ENCODE results near the gene RBM28.
A peak's percentile ranks its signal among the peaks of the same experiment; 100 is the strongest.
"Not testable (repeated sequence)": the region's sequence is repeated elsewhere in the genome, so short reads cannot be mapped to it uniquely, and the experiment has no call there.

RBM28 gene

DNA sequence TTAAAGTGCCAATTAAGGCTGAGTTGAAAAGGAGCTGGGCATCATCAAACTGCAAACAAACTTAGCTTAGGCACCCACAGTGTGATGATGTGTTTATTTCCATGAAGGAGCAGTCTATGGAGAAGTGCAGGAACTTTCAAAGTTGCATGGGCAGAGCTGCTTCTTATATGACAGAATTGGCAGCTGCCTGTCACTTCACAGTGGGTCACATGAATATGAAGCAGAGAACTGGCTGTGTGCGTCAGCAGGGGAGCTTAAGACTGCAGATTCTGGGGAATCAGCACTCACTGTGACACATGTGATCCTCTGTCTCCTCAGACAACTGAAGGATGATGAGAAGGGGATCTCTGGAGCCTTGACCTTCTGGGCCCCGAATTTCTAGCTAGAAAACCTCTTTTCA, 36.6 kb downstream of the RBM28 start:
- Mint-ChIP-seq H3K36me3 (peaks cover 38% of the 10 kb centered on the region), H3K4me1 (no peaks in the 10 kb centered on the region), H3K27me3 (no peaks in the 10 kb centered on the region), H3K9me3 (no peaks in the 10 kb centered on the region), H3K27ac (no peak overlapping the region), H3K4me3 (no peak overlapping the region)
- ATAC-seq (ENCODE audit: low read depth) (no peak), DNase-seq (ENCODE audit: low spot score in 2 of 2) (no peak)

DNA sequence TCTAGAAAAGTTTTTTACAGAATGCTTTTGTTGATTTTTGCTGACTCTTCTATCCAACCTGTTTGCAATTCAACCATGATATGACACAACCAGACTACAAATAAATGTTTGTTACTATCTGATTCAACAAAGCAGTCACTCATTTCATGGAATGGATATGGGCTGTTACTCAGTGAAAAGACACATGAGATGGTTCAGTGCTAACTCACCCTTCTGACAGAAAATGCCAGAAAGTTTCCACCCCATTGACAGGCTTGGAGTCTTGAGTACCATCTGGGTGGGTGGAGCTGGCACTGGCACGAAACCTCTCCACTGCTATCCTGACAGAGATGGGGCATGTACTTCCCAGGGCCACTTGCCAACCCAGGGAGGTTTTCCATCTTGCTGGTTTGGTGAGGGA, 39.5 kb downstream of the RBM28 start:
- peaks cover 23% of the 10 kb centered on the region for H3K36me3 Mint-ChIP-seq
- H3K27me3 Mint-ChIP-seq, result no peaks in the 10 kb centered on the region
- H3K27ac Mint-ChIP-seq, result no peak overlapping the region
- no peak for DNase-seq (ENCODE audit: low spot score in 2 of 2)
- H3K9me3 Mint-ChIP-seq, result no peaks in the 10 kb centered on the region
- no peaks in the 10 kb centered on the region for H3K4me1 Mint-ChIP-seq
- no peak for ATAC-seq (ENCODE audit: low read depth)
- no peak overlapping the region for H3K4me3 Mint-ChIP-seq

DNA sequence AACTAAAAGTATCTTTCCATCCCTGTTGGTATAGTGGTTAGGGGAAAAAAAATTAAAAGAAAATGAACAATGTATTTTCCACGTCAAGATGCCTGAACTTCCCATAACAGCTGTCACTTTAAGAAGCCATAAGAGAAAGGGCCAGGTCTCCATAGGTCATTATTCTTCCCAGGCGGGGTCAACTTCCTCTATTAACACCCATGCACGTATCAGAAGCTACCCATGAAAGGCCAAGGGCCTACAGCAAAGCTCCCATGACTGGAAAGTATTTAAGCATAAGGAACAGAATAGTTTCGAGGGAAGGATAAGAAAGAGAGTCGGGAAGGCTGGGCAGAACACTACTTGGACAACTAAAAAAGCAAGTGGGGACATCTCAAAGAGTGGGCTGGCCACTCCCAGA, 40.1 kb downstream of the RBM28 start:
- H3K9me3 Mint-ChIP-seq, result no peaks in the 10 kb centered on the region
- DNase-seq (ENCODE audit: low spot score in 2 of 2), result no peak
- no peak overlapping the region for H3K4me3 Mint-ChIP-seq
- no peaks in the 10 kb centered on the region for H3K4me1 Mint-ChIP-seq
- H3K27ac Mint-ChIP-seq, result peak overlapping the region; percentile 18
- H3K36me3 Mint-ChIP-seq, result peaks cover 20% of the 10 kb centered on the region
- no peak for ATAC-seq (ENCODE audit: low read depth)
- H3K27me3 Mint-ChIP-seq, result no peaks in the 10 kb centered on the region

DNA sequence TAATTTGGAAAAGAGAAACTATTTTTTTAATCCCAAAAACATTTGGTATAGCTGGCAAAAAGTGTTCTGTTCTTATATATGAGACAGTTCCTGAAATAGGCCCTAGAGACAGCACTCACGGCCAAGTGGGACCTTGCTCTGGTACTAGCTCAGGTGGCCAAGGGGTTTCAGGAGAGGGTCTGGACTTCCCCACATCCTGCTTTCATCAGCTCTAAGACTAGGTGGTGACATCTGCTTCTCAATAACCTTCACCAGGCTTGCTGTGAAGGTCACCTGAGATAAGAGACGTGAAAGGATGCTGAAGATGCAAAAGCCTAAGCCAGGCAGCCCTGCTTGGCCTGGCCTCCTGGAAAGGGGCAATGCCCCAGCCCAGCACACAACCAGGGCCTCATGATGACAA, 40.6 kb downstream of the RBM28 start:
- H3K27me3 Mint-ChIP-seq, result no peaks in the 10 kb centered on the region
- ATAC-seq (ENCODE audit: low read depth) (no peak), DNase-seq (ENCODE audit: low spot score in 2 of 2) (no peak)
- peaks cover 15% of the 10 kb centered on the region for H3K36me3 Mint-ChIP-seq
- H3K9me3 Mint-ChIP-seq, result no peaks in the 10 kb centered on the region
- H3K4me1 Mint-ChIP-seq, result no peaks in the 10 kb centered on the region
- no peak overlapping the region for H3K27ac Mint-ChIP-seq
- no peak overlapping the region for H3K4me3 Mint-ChIP-seq

DNA sequence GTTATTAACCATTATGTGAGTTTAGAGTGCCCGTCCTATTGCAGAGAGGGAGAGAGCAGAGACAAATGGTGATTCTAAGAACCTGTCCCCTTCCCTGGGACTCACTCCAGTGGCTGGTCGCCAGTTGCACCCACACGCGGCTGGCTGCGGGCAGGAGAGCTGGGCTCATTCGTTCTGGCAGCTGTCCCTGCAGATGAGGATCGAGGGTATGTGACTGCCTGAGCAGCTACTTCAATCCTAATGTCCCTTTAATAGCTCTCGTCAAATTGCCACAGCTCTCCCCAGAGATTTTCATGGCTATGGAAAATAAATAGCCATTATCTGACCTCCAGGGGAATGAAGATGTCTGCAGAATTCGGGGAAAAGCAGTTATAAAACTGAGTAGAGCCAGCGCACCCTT, 41.6 kb downstream of the RBM28 start:
- no peak for DNase-seq (ENCODE audit: low spot score in 2 of 2)
- Mint-ChIP-seq H3K9me3 (no peaks in the 10 kb centered on the region), H3K4me1 (no peaks in the 10 kb centered on the region), H3K27me3 (no peaks in the 10 kb centered on the region), H3K36me3 (peaks cover 14% of the 10 kb centered on the region), H3K4me3 (no peak overlapping the region), H3K27ac (no peak overlapping the region)
- ATAC-seq (ENCODE audit: low read depth), result no peak

DNA sequence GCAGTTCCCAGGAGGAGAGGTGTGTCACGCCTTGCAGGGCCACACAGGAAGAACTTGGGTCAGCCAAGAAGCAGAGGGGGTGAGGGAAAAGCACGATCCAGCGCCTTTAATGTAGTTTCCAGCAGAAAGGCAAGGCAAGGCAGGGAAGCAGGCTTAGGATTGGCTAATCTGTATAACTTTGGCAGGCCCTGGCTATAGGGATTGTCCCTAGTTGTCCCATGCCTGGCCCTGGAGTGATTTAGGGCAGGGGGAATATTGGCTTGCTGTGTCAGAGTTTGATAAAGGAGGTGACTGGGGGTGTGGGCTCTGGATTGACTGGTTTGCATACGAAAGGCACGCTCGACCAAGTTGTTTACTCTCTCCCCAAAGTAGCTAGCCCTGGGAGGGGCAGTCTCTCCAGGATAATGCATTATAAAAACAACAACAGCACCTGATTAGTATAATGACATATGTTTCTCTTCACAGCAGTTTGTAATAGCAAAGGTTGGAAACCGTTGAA, 44.5 kb downstream of the RBM28 start:
- Mint-ChIP-seq H3K36me3 (peaks cover 3% of the 10 kb centered on the region), H3K27ac (peak overlapping the region; percentile 12), H3K4me3 (no peak overlapping the region), H3K27me3 (no peaks in the 10 kb centered on the region), H3K9me3 (no peaks in the 10 kb centered on the region), H3K4me1 (no peaks in the 10 kb centered on the region)
- no peak for DNase-seq (ENCODE audit: low spot score in 2 of 2)
- ATAC-seq (ENCODE audit: low read depth), result no peak

DNA sequence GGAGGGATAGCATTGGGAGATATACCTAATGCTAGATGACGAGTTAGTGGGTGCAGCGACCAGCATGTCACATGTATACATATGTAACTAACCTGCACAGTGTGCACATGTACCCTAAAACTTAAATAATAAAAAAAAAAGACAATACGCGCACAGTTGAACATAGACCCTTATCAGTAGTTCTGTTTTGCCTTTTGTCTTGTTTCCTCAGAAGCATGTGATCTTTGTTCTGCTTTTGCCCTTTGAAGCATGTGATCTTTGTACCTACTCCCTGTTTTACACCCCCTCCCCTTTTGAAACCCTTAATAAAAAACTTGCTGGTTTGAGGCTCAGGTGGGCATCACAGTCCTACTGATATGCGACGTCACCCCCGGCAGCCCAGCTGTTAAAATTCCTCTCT, 45.7 kb downstream of the RBM28 start:
- not testable (repeated sequence) for H3K4me3 Mint-ChIP-seq; H3K36me3 Mint-ChIP-seq; H3K9me3 Mint-ChIP-seq; H3K27me3 Mint-ChIP-seq; DNase-seq (ENCODE audit: low spot score in 2 of 2); H3K4me1 Mint-ChIP-seq; ATAC-seq (ENCODE audit: low read depth); H3K27ac Mint-ChIP-seq

DNA sequence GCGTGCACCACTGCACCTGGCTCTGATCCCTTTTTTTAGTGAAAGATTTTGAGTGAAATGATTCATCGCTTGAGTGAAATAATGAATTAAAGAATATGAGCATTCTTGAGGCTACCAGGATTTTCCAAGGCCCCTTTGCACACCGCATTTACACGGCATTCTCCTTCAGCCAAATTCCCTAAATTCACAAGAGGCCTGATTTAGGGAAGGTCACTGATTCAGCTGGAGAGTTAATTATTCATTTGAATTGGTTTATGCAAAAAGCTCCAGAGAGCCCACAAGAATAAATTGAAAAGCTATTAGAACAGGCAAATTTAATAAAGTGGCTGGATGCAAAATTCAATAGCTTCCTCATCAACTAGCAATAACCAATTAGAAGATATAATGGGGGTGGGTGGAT, 56.2 kb downstream of the RBM28 start:
- DNase-seq (ENCODE audit: low spot score in 2 of 2), result no peak
- Mint-ChIP-seq H3K27me3 (no peaks in the 10 kb centered on the region), H3K4me1 (no peaks in the 10 kb centered on the region), H3K9me3 (peaks cover 1% of the 10 kb centered on the region), H3K27ac (no peak overlapping the region), H3K36me3 (peaks cover 18% of the 10 kb centered on the region), H3K4me3 (no peak overlapping the region)
- ATAC-seq (ENCODE audit: low read depth), result no peak

DNA sequence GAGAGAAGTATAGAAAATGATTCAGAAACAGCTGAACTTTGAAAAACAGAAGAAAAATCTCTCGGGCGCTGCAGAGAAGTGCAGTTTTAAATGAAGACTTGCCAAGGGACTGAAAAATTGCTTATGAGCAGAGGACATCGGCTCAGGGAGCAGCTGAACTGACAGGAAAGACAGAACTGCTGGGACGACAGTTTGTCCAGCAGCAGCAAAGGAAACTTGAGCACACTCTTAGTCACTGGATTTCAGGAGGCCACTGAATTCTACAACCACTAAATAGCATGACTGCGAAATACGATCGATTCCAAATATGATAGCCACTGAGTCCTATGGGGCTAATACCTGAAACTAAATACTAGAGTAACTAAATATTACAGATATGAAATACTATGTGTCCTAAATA, 59.6 kb downstream of the RBM28 start:
- Mint-ChIP-seq H3K36me3 (peaks cover 28% of the 10 kb centered on the region), H3K27ac (no peak overlapping the region), H3K4me1 (no peaks in the 10 kb centered on the region), H3K27me3 (no peaks in the 10 kb centered on the region), H3K9me3 (peaks cover 12% of the 10 kb centered on the region), H3K4me3 (no peak overlapping the region)
- no peak for DNase-seq (ENCODE audit: low spot score in 2 of 2)
- ATAC-seq (ENCODE audit: low read depth), result no peak

DNA sequence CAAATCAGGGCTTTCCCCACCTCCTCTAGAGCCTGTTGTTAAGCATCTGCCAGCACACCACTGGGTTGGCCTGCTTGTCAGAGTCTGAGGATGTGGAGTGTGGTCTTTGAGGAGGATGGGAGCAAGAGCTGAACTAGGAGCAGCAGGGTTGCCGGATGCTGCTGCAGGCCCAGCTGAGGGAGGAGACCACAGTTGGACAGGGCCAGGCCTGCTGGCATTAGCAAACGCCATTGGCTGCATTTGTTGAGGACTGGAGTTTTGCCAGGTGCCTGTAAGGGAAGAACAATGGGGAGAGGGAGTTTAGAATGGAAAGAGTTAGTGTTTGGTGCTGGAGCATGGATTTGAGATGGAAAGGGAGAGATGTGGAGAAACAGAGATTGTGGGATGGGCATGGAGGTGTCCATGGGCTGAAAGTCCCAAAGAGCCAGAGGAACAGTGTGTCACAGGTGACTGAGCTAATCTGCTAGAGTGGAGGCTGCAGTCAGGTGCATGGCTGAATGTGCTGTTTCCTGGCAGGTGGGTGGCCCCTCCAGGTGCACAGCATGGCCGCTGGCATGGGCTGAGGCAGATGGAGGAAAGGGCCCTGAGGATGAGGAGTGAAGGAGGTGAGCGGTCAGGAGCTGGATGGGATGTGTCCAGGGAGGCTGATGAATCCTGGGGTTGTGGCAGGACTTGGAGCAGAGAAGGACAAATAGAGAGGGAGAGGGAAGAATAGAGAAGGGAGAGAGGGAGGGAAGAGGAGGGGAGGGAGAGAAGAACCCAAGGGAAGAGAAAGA, 61.9 kb downstream of the RBM28 start:
- H3K36me3 Mint-ChIP-seq, result peaks cover 29% of the 10 kb centered on the region
- no peaks in the 10 kb centered on the region for H3K27me3 Mint-ChIP-seq
- H3K27ac Mint-ChIP-seq, result no peak overlapping the region
- H3K4me3 Mint-ChIP-seq, result no peak overlapping the region
- H3K9me3 Mint-ChIP-seq, result peaks cover 14% of the 10 kb centered on the region
- H3K4me1 Mint-ChIP-seq, result no peaks in the 10 kb centered on the region
- ATAC-seq (ENCODE audit: low read depth), result no peak
- DNase-seq (ENCODE audit: low spot score in 2 of 2), result no peak

DNA sequence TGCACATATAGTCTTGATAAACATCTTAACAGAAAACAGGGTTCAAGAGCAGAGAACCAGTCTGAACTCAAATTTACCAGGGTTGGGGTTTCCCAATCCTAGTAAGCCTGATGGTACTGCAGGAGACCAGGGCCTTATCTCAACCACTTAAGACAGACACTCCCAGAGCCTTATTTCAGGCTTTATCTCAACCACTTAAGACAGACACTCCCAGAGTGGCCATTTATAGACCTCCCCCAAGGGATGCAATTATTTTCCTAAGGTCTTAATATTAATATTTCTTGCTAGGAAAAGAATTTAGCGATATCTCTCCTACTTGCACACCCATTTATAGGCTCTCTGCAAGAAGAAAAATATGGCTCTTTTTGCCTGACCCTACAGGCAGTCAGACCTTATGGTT, 63.3 kb downstream of the RBM28 start:
- not testable (repeated sequence) for H3K4me3 Mint-ChIP-seq; DNase-seq (ENCODE audit: low spot score in 2 of 2); ATAC-seq (ENCODE audit: low read depth); H3K27me3 Mint-ChIP-seq; H3K4me1 Mint-ChIP-seq; H3K27ac Mint-ChIP-seq
- Mint-ChIP-seq H3K36me3 (peaks cover 29% of the 10 kb centered on the region), H3K9me3 (peaks cover 18% of the 10 kb centered on the region)

DNA sequence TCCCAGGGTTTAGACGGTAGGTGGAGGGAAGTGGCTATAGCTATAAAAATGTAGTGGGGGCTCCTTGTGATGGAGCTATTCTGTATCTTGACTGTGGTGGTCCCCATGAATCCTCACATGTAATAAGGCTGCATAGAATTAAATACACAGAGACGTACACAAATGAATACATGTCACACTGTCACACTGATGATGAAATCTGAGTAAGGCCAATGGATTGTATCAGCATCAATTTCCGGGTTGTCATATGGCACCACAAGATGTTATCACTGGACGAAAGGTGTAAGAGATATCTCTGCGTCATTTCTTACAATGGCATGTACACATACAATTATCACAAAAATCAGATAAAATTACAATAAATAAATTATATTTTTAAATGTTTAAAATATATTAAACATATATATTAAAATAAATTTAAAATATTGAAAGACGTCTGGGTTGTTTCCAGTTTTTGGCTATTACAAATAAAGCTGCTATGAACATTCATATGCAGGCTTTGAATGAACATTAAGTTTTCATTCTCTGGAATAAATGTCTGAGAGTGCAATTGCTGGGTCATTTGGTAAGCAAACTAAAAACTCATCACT, 64.5 kb downstream of the RBM28 start:
- ATAC-seq (ENCODE audit: low read depth), result no peak
- Mint-ChIP-seq H3K27me3 (peaks cover 5% of the 10 kb centered on the region), H3K4me3 (no peak overlapping the region), H3K36me3 (peaks cover 26% of the 10 kb centered on the region), H3K4me1 (peaks cover 3% of the 10 kb centered on the region), H3K9me3 (peaks cover 20% of the 10 kb centered on the region), H3K27ac (no peak overlapping the region)
- no peak for DNase-seq (ENCODE audit: low spot score in 2 of 2)

DNA sequence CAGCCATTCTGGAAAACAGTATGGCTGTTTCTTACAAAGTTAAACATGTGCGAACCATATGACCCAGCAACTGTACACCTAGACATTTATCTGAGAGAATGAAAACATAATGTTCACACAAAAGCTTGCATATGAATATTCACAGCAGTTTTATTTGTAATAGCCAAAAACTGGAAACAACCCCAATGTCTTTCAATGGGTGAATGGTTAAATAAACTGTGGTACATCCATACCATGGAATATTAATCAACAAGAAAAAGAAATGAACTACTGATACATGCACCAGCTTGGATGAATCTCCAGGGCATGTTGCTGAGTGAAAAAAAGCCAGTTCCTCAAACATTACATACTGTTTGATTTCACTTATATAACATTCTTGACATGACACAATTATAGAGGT, 65.3 kb downstream of the RBM28 start:
- H3K27me3 Mint-ChIP-seq, result peaks cover 5% of the 10 kb centered on the region
- H3K4me3 Mint-ChIP-seq, result no peak overlapping the region
- H3K27ac Mint-ChIP-seq, result no peak overlapping the region
- ATAC-seq (ENCODE audit: low read depth) (no peak), DNase-seq (ENCODE audit: low spot score in 2 of 2) (no peak)
- peaks cover 20% of the 10 kb centered on the region for H3K9me3 Mint-ChIP-seq
- peaks cover 26% of the 10 kb centered on the region for H3K36me3 Mint-ChIP-seq
- H3K4me1 Mint-ChIP-seq, result peaks cover 3% of the 10 kb centered on the region

DNA sequence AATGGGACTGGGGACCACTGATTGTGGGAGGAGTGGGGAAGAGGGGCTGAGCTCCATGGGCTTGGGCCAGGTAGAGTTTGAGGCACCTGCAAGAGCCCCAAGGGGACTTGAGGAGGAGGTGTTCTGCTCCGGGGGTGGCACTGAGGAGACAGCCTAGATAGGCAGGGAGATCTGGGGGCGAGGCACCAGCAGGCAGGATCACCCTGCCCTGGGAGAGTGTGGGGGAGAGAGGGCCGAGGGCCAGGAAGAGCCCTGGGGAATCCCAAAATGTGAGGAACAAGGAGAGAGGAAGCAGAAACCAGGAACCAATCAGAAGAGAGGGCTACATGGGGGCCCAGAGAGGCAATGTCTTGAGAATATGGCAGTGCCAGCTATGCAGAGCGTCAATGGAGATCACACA, 68.0 kb downstream of the RBM28 start:
- ATAC-seq (ENCODE audit: low read depth), result no peak

More for the DNA sequence above, 68.0 kb downstream of the RBM28 start:
- no peak for DNase-seq (ENCODE audit: low spot score in 2 of 2)
- H3K27ac Mint-ChIP-seq, result no peak overlapping the region
- peaks cover 3% of the 10 kb centered on the region for H3K4me1 Mint-ChIP-seq
- peaks cover 17% of the 10 kb centered on the region for H3K36me3 Mint-ChIP-seq
- no peak overlapping the region for H3K4me3 Mint-ChIP-seq
- peaks cover 14% of the 10 kb centered on the region for H3K9me3 Mint-ChIP-seq
- peaks cover 10% of the 10 kb centered on the region for H3K27me3 Mint-ChIP-seq

Data from memory B cell (primary cell).